KOPT-K1 (cell line): ENCODE data around the gene TPPP3.
"Not testable (repeated sequence)": the region's sequence is repeated elsewhere in the genome, so short reads cannot be mapped to it uniquely, and the experiment has no call there.

Experiments
- H3K27ac ChIP-seq: fragments of 200-600 bp; sonication (generic); 2 replicates; pipeline ENCODE4 v1.5.1; 2016; ENCODE audit warnings: antibody characterized with exemption, mild to moderate bottlenecking, low read depth, low read length; ENCODE audit not compliant: poor library complexity, severe bottlenecking
- H3K36me3 ChIP-seq: fragments of 200-600 bp; sonication (generic); 2 replicates; pipeline ENCODE4 v1.5.1; 2017; ENCODE audit warnings: antibody characterized with exemption, mild to moderate bottlenecking, low read length, moderate library complexity; ENCODE audit not compliant: insufficient read depth
- H3K9me3 ChIP-seq: fragments of 200-600 bp; sonication (generic); 2 replicates; pipeline ENCODE4 v1.5.1; 2017; ENCODE audit warnings: antibody characterized with exemption, low read length, mild to moderate bottlenecking; ENCODE audit not compliant: insufficient read depth, poor library complexity, severe bottlenecking

TPPP3 gene

DNA sequence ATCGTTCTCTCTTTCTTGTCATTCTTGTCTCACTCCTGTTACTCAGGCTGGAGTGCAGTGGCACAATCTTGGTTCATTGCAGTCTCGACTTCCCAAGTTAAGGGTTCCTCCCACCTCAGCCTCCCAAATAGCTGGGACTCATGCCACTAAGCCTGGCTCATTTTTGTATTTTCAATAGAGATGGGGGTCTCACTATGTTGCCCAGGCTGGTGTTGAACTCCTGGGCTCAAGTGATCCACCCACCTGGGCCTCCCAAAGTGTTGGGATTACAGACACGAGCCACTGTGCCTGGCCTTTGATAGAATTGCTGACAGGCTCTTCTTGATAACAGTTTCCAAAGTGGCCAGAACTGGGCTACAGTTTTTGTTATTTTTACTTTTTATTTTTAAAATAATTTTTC, 32.3 kb downstream of the TPPP3 start:
- H3K9me3 ChIP-seq = no peaks in the 10 kb centered on the region
- no peak overlapping the region for H3K27ac ChIP-seq
- H3K36me3 ChIP-seq = no peaks in the 10 kb centered on the region

- H3K36me3 ChIP-seq, H3K27ac ChIP-seq, H3K9me3 ChIP-seq: not testable (repeated sequence)
Measured at GRCh38 chr16:67359540-67360269, 33.6 kb downstream of the TPPP3 start.

DNA sequence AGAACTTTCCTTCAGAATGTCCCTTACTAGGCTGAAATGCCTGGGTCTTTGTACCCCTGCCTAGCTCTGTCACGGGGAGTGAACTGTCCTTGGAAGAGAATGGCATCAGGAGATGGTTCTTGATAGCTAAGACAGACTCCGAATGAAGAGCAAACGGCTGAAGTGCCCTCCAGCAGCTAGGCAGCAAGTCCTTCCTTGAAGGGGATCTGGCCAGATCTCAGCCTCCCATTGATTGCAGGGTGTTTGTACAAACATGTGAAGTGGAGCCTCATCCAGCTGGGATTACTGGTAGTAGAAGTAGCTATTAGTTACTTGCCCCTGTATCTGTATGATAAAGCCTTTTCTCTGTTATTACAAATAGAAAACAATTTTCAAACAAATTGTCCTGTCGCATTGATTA, 35.7 kb downstream of the TPPP3 start:
- no peaks in the 10 kb centered on the region for H3K9me3 ChIP-seq
- no peaks in the 10 kb centered on the region for H3K36me3 ChIP-seq
- H3K27ac ChIP-seq = no peak overlapping the region

DNA sequence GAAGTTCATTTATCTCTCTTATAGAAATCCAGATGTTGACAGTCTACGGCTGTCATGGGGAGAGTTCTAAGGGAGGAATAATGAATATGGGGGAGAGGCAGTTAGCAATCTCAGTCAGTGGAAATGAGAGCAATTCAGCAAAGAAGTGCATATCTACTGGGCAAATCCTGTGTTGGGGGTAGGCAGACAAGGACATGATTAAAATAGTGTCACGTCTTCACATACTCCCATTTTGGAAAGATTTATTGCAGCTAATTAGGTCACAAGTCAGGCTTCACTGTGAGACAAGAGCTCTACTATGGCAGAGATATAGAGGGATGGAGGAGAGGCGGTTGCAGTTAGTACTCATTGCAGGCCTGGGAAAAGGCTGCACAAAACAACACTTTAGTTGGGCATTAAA, 36.9 kb downstream of the TPPP3 start:
- no peak overlapping the region for H3K27ac ChIP-seq
- no peaks in the 10 kb centered on the region for H3K9me3 ChIP-seq
- H3K36me3 ChIP-seq = no peaks in the 10 kb centered on the region

GRCh38 chr16:67352463-67352862, 40.8 kb downstream of the TPPP3 start:
- H3K27ac ChIP-seq, H3K9me3 ChIP-seq, H3K36me3 ChIP-seq: not testable (repeated sequence)

DNA sequence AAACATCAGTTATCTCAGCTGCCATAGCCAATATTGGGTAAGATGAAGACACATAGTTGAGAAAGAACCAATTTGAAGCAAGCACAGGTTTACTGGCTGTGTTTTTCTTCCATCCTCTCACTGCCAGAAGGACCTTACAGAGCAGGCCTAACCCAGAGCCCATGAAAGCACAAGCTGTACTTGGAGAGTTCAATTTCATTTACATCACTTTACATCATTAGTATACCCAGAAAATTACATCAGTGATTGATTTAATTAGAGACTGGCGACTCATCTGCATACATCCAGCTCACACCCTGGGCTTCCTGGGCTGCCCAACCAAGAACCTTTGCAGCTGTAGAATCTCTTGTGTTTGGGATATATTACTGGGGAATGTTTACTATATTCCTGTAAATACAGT, 43.0 kb downstream of the TPPP3 start:
- Histone ChIP-seq H3K9me3 (no peaks in the 10 kb centered on the region), H3K27ac (no peak overlapping the region), H3K36me3 (no peaks in the 10 kb centered on the region)

GRCh38 chr16:67349172-67349571, 44.1 kb downstream of the TPPP3 start:
- Histone ChIP-seq H3K27ac (no peak overlapping the region), H3K36me3 (no peaks in the 10 kb centered on the region), H3K9me3 (no peaks in the 10 kb centered on the region)

DNA sequence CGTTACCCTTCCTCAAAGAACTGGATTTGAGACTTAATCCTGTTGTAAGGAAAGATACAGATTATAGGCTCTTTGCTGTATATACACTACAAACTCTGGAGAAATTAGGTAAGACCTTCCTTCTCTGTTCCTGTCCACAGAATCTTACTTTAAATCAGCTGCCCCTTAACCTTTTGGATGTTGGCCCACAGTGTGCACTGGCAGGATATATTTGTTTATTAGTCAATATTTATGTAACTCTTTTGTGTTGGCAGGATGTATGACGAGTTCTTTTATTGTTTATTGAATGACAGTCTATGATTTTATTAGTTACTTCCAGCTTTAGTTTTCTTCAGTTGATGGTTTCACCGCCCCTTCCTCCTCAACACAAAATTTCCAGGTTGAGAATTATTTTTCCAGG, 47.0 kb downstream of the TPPP3 start:
- Histone ChIP-seq H3K27ac (no peak overlapping the region), H3K9me3 (no peaks in the 10 kb centered on the region), H3K36me3 (no peaks in the 10 kb centered on the region)

- no peaks in the 10 kb centered on the region for H3K9me3 ChIP-seq
- no peak overlapping the region for H3K27ac ChIP-seq
Measured at GRCh38 chr16:67345401-67345800, 47.9 kb downstream of the TPPP3 start.

GRCh38 chr16:67342616-67343015, 50.7 kb downstream of the TPPP3 start:
- no peak overlapping the region for H3K27ac ChIP-seq
- no peaks in the 10 kb centered on the region for H3K36me3 ChIP-seq
- H3K9me3 ChIP-seq = no peaks in the 10 kb centered on the region

More at GRCh38 chr16:67345401-67345800, 47.9 kb downstream of the TPPP3 start:
- H3K36me3 ChIP-seq = no peaks in the 10 kb centered on the region

DNA sequence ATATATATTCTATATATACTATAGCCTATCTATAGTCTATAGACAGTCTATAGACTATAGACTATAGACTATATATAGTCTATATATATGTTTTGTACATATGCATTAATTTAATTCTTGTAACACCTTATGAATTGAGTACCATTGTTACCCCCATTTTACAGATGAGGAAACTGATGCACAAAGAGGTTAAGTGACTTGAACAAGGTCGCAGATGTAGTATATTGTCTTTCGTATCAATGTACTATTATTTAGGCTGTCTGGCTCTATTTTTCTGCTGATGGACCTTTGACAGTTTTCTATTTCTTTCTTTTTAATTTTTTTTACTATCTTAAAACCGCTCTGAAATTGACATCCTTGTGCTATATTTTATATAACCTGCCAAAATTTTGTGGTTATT, 52.0 kb downstream of the TPPP3 start:
- no peaks in the 10 kb centered on the region for H3K9me3 ChIP-seq
- H3K27ac ChIP-seq = no peak overlapping the region
- H3K36me3 ChIP-seq = no peaks in the 10 kb centered on the region
